GM12891 (cell line): Measurements from ENCODE around the gene UCKL1.

Experiments used
- POLR2A ChIP-seq: IDR thresholded peaks from 2 replicates; pipeline ENCODE4 v1.6.1; 2011; ENCODE audit warnings: low read depth, low read length, control low read depth
- POLR2AphosphoS5 ChIP-seq: IDR thresholded peaks from 2 replicates; pipeline ENCODE4 v1.6.1; 2011; ENCODE audit warnings: low read depth, low read length, control low read depth
- POU2F2 ChIP-seq: IDR thresholded peaks from 2 replicates; pipeline ENCODE4 v1.6.1; 2011; ENCODE audit warnings: low read depth, mild to moderate bottlenecking, control low read depth, low read length, moderate library complexity
- SPI1 ChIP-seq: IDR thresholded peaks from 2 replicates; pipeline ENCODE4 v1.6.1; 2011; ENCODE audit warnings: low read depth, low read length, control low read depth
- TAF1 ChIP-seq: IDR thresholded peaks from 2 replicates; pipeline ENCODE4 v1.6.1; 2011; ENCODE audit warnings: low read depth, low read length, control low read depth

- TF ChIP-seq POLR2A (no peak), POLR2AphosphoS5 (no peak), POU2F2 (no peak), SPI1 (no peak), TAF1 (no peak)
Measured at GRCh38 chr20:63959699-63960075, 3.5 kb upstream of the UCKL1 start.
